GM21367 (cell line): ENCODE results near the gene PRKAG1.

Experiments
- ATAC-seq: cut with Tn5 transposase; IDR thresholded peaks from one replicate; pipeline ENCODE4 v1.9.1; 2021; ENCODE audit not compliant: unreplicated experiment

PRKAG1 gene

GRCh38 chr12:48969833-48970701 is 48.5 kb downstream of the PRKAG1 start:
- ATAC-seq: no peak

GRCh38 chr12:48969160-48969771 is 49.3 kb downstream of the PRKAG1 start:
- no peak for ATAC-seq

- ATAC-seq: no peak
Observed at GRCh38 chr12:48968467-48968866, 50.1 kb downstream of the PRKAG1 start.

GRCh38 chr12:48967991-48968390 is 50.6 kb downstream of the PRKAG1 start:
- ATAC-seq: no peak

GRCh38 chr12:48966177-48966895 is 52.2 kb downstream of the PRKAG1 start:
- ATAC-seq: no peak

GRCh38 chr12:48965298-48965838 is 53.2 kb downstream of the PRKAG1 start:
- no peak for ATAC-seq

- no peak for ATAC-seq
Observed at GRCh38 chr12:48961801-48962200, 56.8 kb downstream of the PRKAG1 start.

GRCh38 chr12:48961331-48961730 is 57.2 kb downstream of the PRKAG1 start:
- ATAC-seq: no peak

- no peak for ATAC-seq
Observed at GRCh38 chr12:48960834-48961233, 57.7 kb downstream of the PRKAG1 start.

- ATAC-seq: no peak
Observed at GRCh38 chr12:48958049-48958388, 60.6 kb downstream of the PRKAG1 start.

GRCh38 chr12:48957141-48958048 is 61.2 kb downstream of the PRKAG1 start, which contains the start of gene ARF3:
Gene ARF3, minus strand, starts transcription at chr12:48957487. Its CDS starts 16,392 bp downstream, at chr12:48941095.
- ATAC-seq: peak; percentile 55

- ATAC-seq: peak; percentile 25
Observed at GRCh38 chr12:48956279-48957140, 62.1 kb downstream of the PRKAG1 start.

GRCh38 chr12:48954841-48955501 is 63.6 kb downstream of the PRKAG1 start:
- no peak for ATAC-seq

- no peak for ATAC-seq
Observed at GRCh38 chr12:48954061-48954460, 64.5 kb downstream of the PRKAG1 start.

- ATAC-seq: no peak
Observed at GRCh38 chr12:48952691-48953090, 65.9 kb downstream of the PRKAG1 start.
